Measurements from ENCODE around the gene CXCL17. TPM values are rescaled to one million over a fixed set of nuclear protein-coding genes. Genes with fewer than 3 reads are reported as not detected.

Gene CXCL17
- total RNA-seq, 1 experiment from 2014 or later: 1.1 TPM

DNA sequence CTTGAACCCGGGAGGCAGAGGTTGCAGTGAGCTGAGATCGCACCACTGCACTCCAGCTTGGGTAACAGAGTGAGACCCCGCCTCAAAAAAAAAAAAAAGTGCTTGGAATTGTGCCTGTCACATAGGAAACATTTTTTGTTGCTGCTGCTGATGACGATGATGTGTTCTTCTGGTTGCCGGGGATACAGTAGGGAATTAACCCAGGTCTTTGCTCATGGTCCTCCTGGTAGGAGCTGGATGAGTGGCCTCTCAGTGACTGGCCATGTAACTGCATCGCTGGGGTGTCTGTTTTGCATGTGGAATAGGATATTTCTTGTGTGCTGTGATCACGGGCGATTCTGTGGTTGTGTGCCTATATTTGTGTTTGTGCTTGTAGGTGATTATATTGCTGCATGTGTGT lies 48.0 kb downstream of the CXCL17 start:
- intact Hi-C loops (cut with micrococcal nuclease; ENCODE audit: unreplicated experiment): no loop called here
- Mint-ChIP-seq H3K36me3 (ENCODE audit: insufficient read depth, unreplicated experiment) (peaks cover 25% of the 10 kb centered on the region), H3K9me3 (ENCODE audit: unreplicated experiment) (no peaks in the 10 kb centered on the region), H3K4me3 (ENCODE audit: unreplicated experiment) (no peak overlapping the region), H3K27me3 (ENCODE audit: insufficient read depth, unreplicated experiment) (peaks cover 16% of the 10 kb centered on the region), H3K4me1 (ENCODE audit: low read depth, unreplicated experiment) (peaks cover 32% of the 10 kb centered on the region), H3K27ac (ENCODE audit: unreplicated experiment) (no peak overlapping the region)
- peaks cover 1% of the 10 kb centered on the region; the same call in 1 of the 2 replicates for H3K27me3 ChIP-seq (replicated peaks; ENCODE audit: control insufficient read depth, insufficient read depth, low read length)
- no peaks in the 10 kb centered on the region for H3K36me3 ChIP-seq (ENCODE audit: control insufficient read depth, insufficient read depth, low read length)
- DNase-seq: no peak
- TF ChIP-seq, protein P1, sequence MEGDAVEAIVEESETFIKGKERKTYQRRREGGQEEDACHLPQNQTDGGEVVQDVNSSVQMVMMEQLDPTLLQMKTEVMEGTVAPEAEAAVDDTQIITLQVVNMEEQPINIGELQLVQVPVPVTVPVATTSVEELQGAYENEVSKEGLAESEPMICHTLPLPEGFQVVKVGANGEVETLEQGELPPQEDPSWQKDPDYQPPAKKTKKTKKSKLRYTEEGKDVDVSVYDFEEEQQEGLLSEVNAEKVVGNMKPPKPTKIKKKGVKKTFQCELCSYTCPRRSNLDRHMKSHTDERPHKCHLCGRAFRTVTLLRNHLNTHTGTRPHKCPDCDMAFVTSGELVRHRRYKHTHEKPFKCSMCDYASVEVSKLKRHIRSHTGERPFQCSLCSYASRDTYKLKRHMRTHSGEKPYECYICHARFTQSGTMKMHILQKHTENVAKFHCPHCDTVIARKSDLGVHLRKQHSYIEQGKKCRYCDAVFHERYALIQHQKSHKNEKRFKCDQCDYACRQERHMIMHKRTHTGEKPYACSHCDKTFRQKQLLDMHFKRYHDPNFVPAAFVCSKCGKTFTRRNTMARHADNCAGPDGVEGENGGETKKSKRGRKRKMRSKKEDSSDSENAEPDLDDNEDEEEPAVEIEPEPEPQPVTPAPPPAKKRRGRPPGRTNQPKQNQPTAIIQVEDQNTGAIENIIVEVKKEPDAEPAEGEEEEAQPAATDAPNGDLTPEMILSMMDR (IDR thresholded peaks at IDR 0.05; ENCODE audit: insufficient read depth in 1 of 2, low read depth in 1 of 2, low read length in 1 of 2, severe bottlenecking in 1 of 2, unreplicated experiment in 1 of 2): no peak
- POLR2A ChIA-PET: no interaction called here
- CTCF ChIA-PET: interaction anchor here (1.4 kb wide), 1 partner anchor 28 kb away, joined by 3 read pairs; no protein-coding TSS in a partner anchor
- no peaks in the 10 kb centered on the region for H3K9me3 ChIP-seq
- H3K4me3 ChIP-seq (ENCODE audit: low read depth, low read length): no peak overlapping the region
- 0 out of 2 replicates have a peak, but pooled peaks cover 9% of the 10 kb centered on the region for H3K4me1 ChIP-seq
- BruUV-seq (replicated peaks): no TSS peak

DNA sequence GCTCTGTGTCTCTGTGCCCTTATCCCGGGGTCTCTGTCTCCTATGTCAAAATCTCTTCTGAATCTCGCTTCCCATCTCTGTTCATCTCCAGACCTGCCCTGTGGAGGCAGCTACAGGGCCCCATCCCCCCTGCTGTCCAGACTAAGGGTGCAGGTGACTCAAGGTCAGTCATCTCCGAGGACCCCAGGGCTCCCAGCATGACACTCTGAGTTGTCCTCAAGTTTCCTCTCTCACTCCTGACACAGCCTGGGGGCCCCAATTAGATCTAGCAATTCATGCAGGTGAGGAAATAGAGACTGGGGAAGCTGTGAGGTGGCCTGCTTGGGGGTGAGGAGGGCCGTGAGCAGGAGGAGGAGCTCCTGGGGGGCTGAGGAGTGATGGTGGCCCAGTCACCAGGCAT lies 50.6 kb downstream of the CXCL17 start:
- H3K9me3 ChIP-seq: no peaks in the 10 kb centered on the region
- no peak overlapping the region for H3K27ac Mint-ChIP-seq (ENCODE audit: unreplicated experiment)
- H3K36me3 Mint-ChIP-seq (ENCODE audit: insufficient read depth, unreplicated experiment): peaks cover 7% of the 10 kb centered on the region
- peaks cover 19% of the 10 kb centered on the region for H3K27me3 Mint-ChIP-seq (ENCODE audit: insufficient read depth, unreplicated experiment)
- ChIA-PET POLR2A (no interaction called here), CTCF (no interaction called here)
- H3K4me1 ChIP-seq: no peaks in the 10 kb centered on the region
- no peak overlapping the region for H3K4me3 ChIP-seq (ENCODE audit: low read depth, low read length)
- BruUV-seq (replicated peaks): no TSS peak
- no peak overlapping the region for H3K4me3 Mint-ChIP-seq (ENCODE audit: unreplicated experiment)
- no peak for DNase-seq
- H3K27me3 ChIP-seq (replicated peaks; ENCODE audit: control insufficient read depth, insufficient read depth, low read length): peaks cover 2% of the 10 kb centered on the region; the same call in 1 of the 2 replicates
- H3K4me1 Mint-ChIP-seq (ENCODE audit: low read depth, unreplicated experiment): peaks cover 23% of the 10 kb centered on the region
- TF ChIP-seq, protein P1 (IDR thresholded peaks at IDR 0.05; ENCODE audit: insufficient read depth in 1 of 2, low read depth in 1 of 2, low read length in 1 of 2, severe bottlenecking in 1 of 2, unreplicated experiment in 1 of 2): no peak
- intact Hi-C loops (cut with micrococcal nuclease; ENCODE audit: unreplicated experiment): no loop called here
- no peaks in the 10 kb centered on the region for H3K36me3 ChIP-seq (ENCODE audit: control insufficient read depth, insufficient read depth, low read length)
- H3K9me3 Mint-ChIP-seq (ENCODE audit: unreplicated experiment): no peaks in the 10 kb centered on the region

DNA sequence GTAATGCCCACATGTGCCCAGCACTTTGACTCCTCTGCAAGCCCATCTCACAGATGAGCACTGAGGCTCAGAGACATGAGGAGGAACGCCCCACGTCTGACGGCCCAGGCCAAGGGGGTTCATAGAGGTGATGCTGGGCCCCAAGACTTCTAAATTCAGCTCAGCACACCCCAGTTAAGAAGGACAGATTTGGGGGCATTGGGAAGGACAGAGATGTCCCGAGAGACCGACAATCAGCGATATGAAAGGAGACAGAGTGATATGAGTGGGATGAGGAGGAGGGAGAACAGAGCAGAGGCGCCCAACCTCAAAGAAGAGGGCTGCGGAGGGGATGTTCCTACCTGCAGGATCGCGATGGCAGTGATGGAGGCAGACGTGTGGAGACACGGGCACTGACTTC lies 52.8 kb downstream of the CXCL17 start, which contains the start of gene CNFN:
CNFN (minus strand) TSS at position 399 of the 400 bp plus-strand sequence. CDS start 1,260 bp downstream, outside the sequence.
- no TSS peak for BruUV-seq (replicated peaks)
- Mint-ChIP-seq H3K4me1 (ENCODE audit: low read depth, unreplicated experiment) (peaks cover 21% of the 10 kb centered on the region), H3K9me3 (ENCODE audit: unreplicated experiment) (no peaks in the 10 kb centered on the region), H3K27ac (ENCODE audit: unreplicated experiment) (no peak within 1 kb of the TSS), H3K36me3 (ENCODE audit: insufficient read depth, unreplicated experiment) (peaks cover 8% of the 10 kb centered on the region), H3K4me3 (ENCODE audit: unreplicated experiment) (no peak within 1 kb of the TSS), H3K27me3 (ENCODE audit: insufficient read depth, unreplicated experiment) (peaks cover 19% of the 10 kb centered on the region)
- ChIA-PET CTCF (no interaction called here), POLR2A (no interaction called here)
- Histone ChIP-seq H3K9me3 (no peaks in the 10 kb centered on the region), H3K36me3 (ENCODE audit: control insufficient read depth, insufficient read depth, low read length) (no peaks in the 10 kb centered on the region), H3K4me3 (ENCODE audit: low read depth, low read length) (no peak within 1 kb of the TSS), H3K4me1 (0 out of 2 replicates have a peak, but pooled peaks cover 3% of the 10 kb centered on the region), H3K27me3 (replicated peaks; ENCODE audit: control insufficient read depth, insufficient read depth, low read length) (peaks cover 2% of the 10 kb centered on the region; the same call in 1 of the 2 replicates)
- intact Hi-C loops (cut with micrococcal nuclease; ENCODE audit: unreplicated experiment): no loop called here
- no peak for DNase-seq
- TF ChIP-seq, protein P1 (IDR thresholded peaks at IDR 0.05; ENCODE audit: insufficient read depth in 1 of 2, low read depth in 1 of 2, low read length in 1 of 2, severe bottlenecking in 1 of 2, unreplicated experiment in 1 of 2): no peak

Data from Caco-2 (cell line).